GM19397 (cell line): Measurements from ENCODE around the gene SLCO3A1.

ENCODE experiments used
- ATAC-seq: cut with Tn5 transposase; IDR thresholded peaks from one replicate; pipeline ENCODE4 v1.9.1; 2021; ENCODE audit warnings: mild to moderate bottlenecking, moderate library complexity; ENCODE audit not compliant: unreplicated experiment

The SLCO3A1 gene

GRCh38 chr15:91860498-91860897 is 7.0 kb downstream of the SLCO3A1 start:
- no peak for ATAC-seq

- no peak for ATAC-seq
Observed at GRCh38 chr15:91861223-91861622, 7.7 kb downstream of the SLCO3A1 start.

- ATAC-seq = no peak
Observed at GRCh38 chr15:91862891-91863504, 9.5 kb downstream of the SLCO3A1 start.

GRCh38 chr15:91863621-91864255 is 10.2 kb downstream of the SLCO3A1 start:
- no peak for ATAC-seq

GRCh38 chr15:91864664-91865063 is 11.2 kb downstream of the SLCO3A1 start:
- ATAC-seq = no peak

- no peak for ATAC-seq
Observed at GRCh38 chr15:91865486-91865885, 12.0 kb downstream of the SLCO3A1 start.

GRCh38 chr15:91865950-91866349 is 12.4 kb downstream of the SLCO3A1 start:
- no peak for ATAC-seq

GRCh38 chr15:91866371-91866905 is 12.9 kb downstream of the SLCO3A1 start:
- ATAC-seq = no peak

- no peak for ATAC-seq
Observed at GRCh38 chr15:91866971-91867372, 13.5 kb downstream of the SLCO3A1 start.

GRCh38 chr15:91867581-91868026 is 14.1 kb downstream of the SLCO3A1 start:
- ATAC-seq = no peak

- ATAC-seq = no peak
Observed at GRCh38 chr15:91870876-91871537, 17.5 kb downstream of the SLCO3A1 start.

- no peak for ATAC-seq
Observed at GRCh38 chr15:91871837-91872236, 18.3 kb downstream of the SLCO3A1 start.

GRCh38 chr15:91872356-91873137 is 19.0 kb downstream of the SLCO3A1 start:
- ATAC-seq = no peak

- no peak for ATAC-seq
Observed at GRCh38 chr15:91873138-91873536, 19.6 kb downstream of the SLCO3A1 start.

GRCh38 chr15:91874171-91874570 is 20.7 kb downstream of the SLCO3A1 start:
- no peak for ATAC-seq

- ATAC-seq = no peak
Observed at GRCh38 chr15:91874992-91875660, 21.6 kb downstream of the SLCO3A1 start.

- ATAC-seq = no peak
Observed at GRCh38 chr15:91876187-91876586, 22.7 kb downstream of the SLCO3A1 start.

- ATAC-seq = no peak
Observed at GRCh38 chr15:91878319-91878870, 24.9 kb downstream of the SLCO3A1 start.

- ATAC-seq = no peak
Observed at GRCh38 chr15:91879158-91879557, 25.6 kb downstream of the SLCO3A1 start.

- no peak for ATAC-seq
Observed at GRCh38 chr15:91880373-91880772, 26.9 kb downstream of the SLCO3A1 start.
